RWPE2 (cell line): ENCODE measurements around the gene KCNJ11.

Experiments used
- ATAC-seq: fragments of 200-7000 bp; cut with Tn5 transposase; 3 replicates; pipeline ENCODE4 v1.9.1; 2021; ENCODE audit warnings: low read depth
- DNase-seq: peaks from one replicate; pipeline ENCODE4 v3.0.0-alpha.2; 2020; ENCODE audit warnings: low spot score
- H3K27ac ChIP-seq: fragments of 450-650 bp; 2 replicates; pipeline ENCODE4 v1.5.1; 2017; ENCODE audit warnings: mild to moderate bottlenecking; ENCODE audit not compliant: poor library complexity, severe bottlenecking
- H3K27me3 ChIP-seq: fragments of 250-450 bp; sonication (Bioruptor Pico); 2 replicates; pipeline ENCODE4 v1.5.1; 2021; ENCODE audit warnings: mild to moderate bottlenecking, moderate library complexity; ENCODE audit not compliant: insufficient read depth, poor library complexity, severe bottlenecking
- H3K36me3 ChIP-seq: fragments of 250-450 bp; sonication (Bioruptor Pico); 2 replicates; pipeline ENCODE4 v1.5.1; 2020; ENCODE audit warnings: low read depth, mild to moderate bottlenecking, moderate library complexity
- H3K4me1 ChIP-seq: fragments of 250-450 bp; sonication (Bioruptor Pico); 2 replicates; pipeline ENCODE4 v1.5.1; 2021; ENCODE audit warnings: mild to moderate bottlenecking, moderate library complexity; ENCODE audit not compliant: insufficient read depth, poor library complexity, severe bottlenecking
- H3K4me3 ChIP-seq: fragments of 250-450 bp; sonication (Bioruptor Pico); 2 replicates; pipeline ENCODE4 v1.5.1; 2021; ENCODE audit warnings: mild to moderate bottlenecking, moderate library complexity; ENCODE audit not compliant: severe bottlenecking
- H3K9me3 ChIP-seq: fragments of 250-450 bp; sonication (Bioruptor Pico); 2 replicates; pipeline ENCODE4 v1.5.1; 2021; ENCODE audit warnings: mild to moderate bottlenecking, moderate library complexity; ENCODE audit not compliant: severe bottlenecking
- TF ChIP-seq, protein P1 (sequence below): fragments of 450-650 bp; IDR thresholded peaks from one replicate; pipeline ENCODE4 v1.5.1; 2017; ENCODE audit warnings: mild to moderate bottlenecking, moderate library complexity; ENCODE audit not compliant: poor library complexity, severe bottlenecking

KCNJ11 gene

GRCh38 chr11:17406818-17407149 lies 18.3 kb upstream of the KCNJ11 start:
- Histone ChIP-seq H3K27me3 (no peaks in the 10 kb centered on the region), H3K9me3 (peaks cover 2% of the 10 kb centered on the region), H3K27ac (no peak overlapping the region), H3K4me1 (no peaks in the 10 kb centered on the region), H3K36me3 (no peaks in the 10 kb centered on the region), H3K4me3 (no peak overlapping the region)
- DNase-seq (no peak), ATAC-seq (no peak)
- TF ChIP-seq, protein P1, sequence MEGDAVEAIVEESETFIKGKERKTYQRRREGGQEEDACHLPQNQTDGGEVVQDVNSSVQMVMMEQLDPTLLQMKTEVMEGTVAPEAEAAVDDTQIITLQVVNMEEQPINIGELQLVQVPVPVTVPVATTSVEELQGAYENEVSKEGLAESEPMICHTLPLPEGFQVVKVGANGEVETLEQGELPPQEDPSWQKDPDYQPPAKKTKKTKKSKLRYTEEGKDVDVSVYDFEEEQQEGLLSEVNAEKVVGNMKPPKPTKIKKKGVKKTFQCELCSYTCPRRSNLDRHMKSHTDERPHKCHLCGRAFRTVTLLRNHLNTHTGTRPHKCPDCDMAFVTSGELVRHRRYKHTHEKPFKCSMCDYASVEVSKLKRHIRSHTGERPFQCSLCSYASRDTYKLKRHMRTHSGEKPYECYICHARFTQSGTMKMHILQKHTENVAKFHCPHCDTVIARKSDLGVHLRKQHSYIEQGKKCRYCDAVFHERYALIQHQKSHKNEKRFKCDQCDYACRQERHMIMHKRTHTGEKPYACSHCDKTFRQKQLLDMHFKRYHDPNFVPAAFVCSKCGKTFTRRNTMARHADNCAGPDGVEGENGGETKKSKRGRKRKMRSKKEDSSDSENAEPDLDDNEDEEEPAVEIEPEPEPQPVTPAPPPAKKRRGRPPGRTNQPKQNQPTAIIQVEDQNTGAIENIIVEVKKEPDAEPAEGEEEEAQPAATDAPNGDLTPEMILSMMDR: no peak

DNA sequence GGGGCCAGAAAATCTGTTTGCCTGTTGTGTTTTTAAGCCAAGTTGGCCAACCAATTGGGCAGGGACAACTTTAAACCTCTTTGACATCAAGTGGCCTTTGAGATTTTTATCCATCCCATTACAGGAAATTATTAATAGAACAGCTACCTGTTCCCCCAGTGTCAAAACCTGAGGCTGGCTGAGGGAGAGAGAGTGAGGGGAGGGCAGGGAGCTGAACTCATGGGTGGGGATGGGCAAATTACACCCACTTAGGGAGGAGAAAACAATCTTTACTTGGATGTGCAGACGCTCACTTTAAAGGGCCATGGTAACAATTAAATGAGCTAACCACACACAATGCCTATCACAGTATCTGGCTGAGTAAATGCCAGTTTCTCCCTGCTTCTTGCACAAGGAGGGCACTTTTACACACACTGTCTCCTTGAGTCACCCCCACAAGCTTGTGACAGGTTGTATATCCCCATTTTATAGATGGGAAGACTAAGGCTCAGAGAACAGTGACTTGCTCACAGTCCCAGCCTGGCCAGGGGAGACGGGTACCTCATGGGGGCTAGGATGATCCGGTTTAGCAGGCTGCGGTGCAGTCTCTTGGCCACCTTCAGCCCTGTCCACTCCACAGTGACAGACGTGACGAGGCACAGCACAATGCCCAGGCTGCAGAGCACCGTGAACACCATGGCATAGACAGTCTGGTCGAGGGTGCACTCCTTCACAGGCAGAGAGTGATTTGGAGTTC lies 17.8 kb upstream of the KCNJ11 start:
- TF ChIP-seq, protein P1: no peak
- DNase-seq (no peak), ATAC-seq (no peak)
- H3K27me3 ChIP-seq: no peaks in the 10 kb centered on the region
- H3K36me3 ChIP-seq: no peaks in the 10 kb centered on the region
- no peaks in the 10 kb centered on the region for H3K4me1 ChIP-seq
- no peak overlapping the region for H3K27ac ChIP-seq
- no peak overlapping the region for H3K4me3 ChIP-seq
- peaks cover 2% of the 10 kb centered on the region for H3K9me3 ChIP-seq

GRCh38 chr11:17405232-17406005 lies 17.0 kb upstream of the KCNJ11 start:
- H3K36me3 ChIP-seq: no peaks in the 10 kb centered on the region
- H3K4me1 ChIP-seq: no peaks in the 10 kb centered on the region
- DNase-seq: no peak
- H3K27me3 ChIP-seq: no peaks in the 10 kb centered on the region
- peaks cover 2% of the 10 kb centered on the region for H3K9me3 ChIP-seq
- H3K4me3 ChIP-seq: no peak overlapping the region
- H3K27ac ChIP-seq: no peak overlapping the region
- peak; percentile 25; the same call in 2 of the 3 replicates for ATAC-seq
- TF ChIP-seq, protein P1: no peak

DNA sequence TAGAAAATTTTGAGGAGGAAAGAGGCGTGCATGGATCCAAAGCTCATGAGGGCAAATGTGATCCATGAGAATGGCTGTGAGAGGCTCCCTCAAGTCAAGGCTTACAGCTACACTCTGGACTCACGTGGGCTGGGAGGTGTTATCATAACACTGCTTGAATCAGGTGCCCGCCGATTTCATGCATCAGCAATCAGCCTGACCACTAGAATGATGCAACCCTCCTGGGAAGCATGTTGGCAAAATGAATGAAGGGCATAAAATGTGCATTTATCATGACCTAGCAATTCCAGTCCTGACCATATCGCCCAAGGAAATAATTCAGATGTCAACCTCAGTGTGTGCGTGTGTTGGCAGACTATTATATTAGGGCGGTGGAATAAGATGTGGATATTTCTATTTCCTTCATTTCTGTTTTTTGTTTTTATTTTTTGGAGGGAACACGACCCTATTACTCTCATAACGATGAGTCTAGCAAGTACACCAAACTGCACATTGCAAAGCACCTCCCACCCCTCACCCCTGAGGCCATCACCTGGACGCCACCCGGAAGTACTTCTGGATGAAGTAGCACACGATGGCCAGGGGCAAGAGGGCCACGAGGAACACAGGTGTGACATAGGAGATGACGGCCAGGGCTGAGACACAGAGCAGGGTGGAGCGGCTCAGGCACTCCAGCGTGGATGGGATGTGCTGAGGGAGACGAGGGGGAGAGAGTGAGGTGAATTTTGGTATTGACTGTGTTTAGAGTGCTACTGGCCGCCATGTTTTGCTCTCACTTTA lies 15.7 kb upstream of the KCNJ11 start:
- TF ChIP-seq, protein P1: no peak
- no peak for DNase-seq
- no peaks in the 10 kb centered on the region for H3K4me1 ChIP-seq

More for the DNA sequence above, 15.7 kb upstream of the KCNJ11 start:
- H3K36me3 ChIP-seq: no peaks in the 10 kb centered on the region
- peaks cover 2% of the 10 kb centered on the region for H3K9me3 ChIP-seq
- ATAC-seq: no peak
- H3K27me3 ChIP-seq: no peaks in the 10 kb centered on the region
- H3K27ac ChIP-seq: no peak overlapping the region
- no peak overlapping the region for H3K4me3 ChIP-seq
